HG03558 (cell line): Measurements from ENCODE around the gene CDH16.
A peak's percentile ranks its signal among the peaks of the same experiment; 100 is the strongest.
"Not testable (repeated sequence)": the region's sequence is repeated elsewhere in the genome, so short reads cannot be mapped to it uniquely, and the experiment has no call there.

Experiments
- ATAC-seq: cut with Tn5 transposase; IDR thresholded peaks from one replicate; pipeline ENCODE4 v1.9.1; 2021; ENCODE audit warnings: moderate number of reproducible peaks; ENCODE audit not compliant: unreplicated experiment; ENCODE audit errors: extremely low read depth

CDH16 gene

DNA sequence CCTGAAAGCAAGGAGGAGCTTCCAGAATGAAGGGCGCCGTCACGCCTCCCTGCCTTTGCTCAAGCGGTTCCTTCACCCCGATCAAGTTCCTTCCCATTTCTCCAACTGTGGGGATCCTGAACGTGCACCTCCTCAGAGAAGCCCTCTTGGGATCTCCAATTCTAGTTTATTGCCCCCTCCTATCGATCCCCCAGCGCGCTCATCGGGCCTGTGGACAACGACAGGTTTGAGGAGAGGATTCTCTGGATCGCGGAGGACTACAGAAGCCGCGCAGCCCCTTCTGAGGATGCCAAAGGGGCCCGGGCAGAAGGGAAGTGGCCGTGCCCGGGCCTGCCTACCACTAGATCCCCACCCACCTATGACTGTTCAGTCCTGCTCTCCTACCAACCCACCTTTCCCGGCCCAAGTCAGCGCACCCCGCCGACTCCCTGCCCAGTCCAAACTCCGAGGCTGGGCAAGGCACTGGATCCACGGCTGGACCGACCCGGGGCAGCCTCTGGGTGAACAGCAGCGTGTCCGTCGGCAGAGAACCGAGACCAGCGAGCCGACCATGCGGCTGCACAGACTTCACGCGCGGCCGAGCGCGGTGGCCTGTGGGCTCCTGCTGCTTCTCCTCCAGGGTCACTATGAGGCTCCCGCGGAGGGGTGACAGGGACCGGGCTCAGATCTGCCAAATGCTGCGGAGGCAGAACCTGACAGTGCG is 29.6 kb upstream of the CDH16 start:
- ATAC-seq, result no peak

DNA sequence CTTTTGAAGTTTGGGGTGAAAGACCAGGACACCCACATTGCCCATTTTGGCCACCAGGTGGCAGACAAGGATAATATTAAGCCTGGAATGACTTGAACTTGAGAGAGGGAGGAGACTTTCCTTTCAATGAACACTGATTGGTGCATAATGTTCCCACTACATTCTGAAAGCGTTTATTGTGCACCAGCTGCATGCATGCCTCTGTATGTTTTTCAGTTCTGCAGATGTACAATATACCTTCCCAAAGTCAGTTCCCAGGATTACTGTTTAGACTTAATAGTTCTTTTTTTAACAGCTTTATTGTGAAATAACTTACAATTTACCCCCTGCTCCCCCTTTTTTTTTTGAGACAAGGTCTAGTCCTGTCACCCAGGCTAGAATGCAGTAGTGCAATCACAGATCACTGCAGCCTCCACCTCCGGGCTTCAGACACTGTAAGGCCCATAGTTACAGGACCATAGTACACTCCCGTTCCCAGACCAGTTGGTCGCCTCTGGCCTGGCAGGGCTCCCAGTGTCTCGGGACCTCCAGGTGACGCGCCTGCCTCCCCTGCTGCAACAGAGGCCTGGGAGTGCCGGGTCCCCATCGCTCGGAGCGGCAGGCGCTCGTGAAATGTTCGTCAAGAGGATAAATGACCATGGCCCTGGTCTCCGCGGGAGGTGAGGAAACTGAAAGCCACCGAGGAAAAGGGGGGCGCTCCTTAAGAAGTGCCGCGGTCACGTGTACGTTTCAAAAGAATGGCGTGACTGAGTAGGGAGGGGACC is 28.8 kb upstream of the CDH16 start:
- ATAC-seq, result no peak

DNA sequence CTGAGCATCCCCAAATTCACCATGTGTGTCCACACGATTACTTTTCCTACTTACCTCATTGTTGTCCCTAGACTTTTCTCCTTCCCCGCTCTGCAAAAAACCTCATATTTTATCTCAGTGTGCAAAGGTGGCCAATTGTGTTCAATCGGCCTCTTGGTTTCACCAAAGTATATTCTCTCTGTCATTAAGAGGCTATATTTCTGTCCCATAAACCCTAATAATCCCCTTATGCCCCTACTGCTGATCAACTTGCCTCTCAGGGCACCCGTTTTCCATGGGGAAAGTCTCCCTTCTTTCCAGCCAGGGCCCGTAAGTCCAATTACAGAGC is 28.3 kb upstream of the CDH16 start:
- ATAC-seq, result no peak

DNA sequence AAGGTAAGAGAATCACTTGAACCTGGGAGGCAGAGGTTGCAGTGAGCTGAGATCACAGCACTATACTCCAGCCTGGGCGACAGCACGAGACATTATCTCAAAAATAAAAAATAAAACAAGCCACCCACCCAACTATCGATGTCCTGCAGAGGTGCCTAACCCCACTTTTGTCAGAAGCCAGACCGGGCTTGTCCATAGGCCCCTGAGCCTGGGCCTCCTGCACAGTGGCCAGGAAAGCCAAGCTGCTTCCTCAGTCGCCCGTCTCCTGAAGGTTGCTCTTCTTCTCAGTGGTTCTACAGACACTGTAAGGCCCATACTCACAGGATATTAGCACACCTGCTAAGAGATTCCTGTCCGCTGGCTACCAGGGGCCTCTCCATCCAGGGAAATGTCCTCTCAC is 27.9 kb upstream of the CDH16 start:
- no peak for ATAC-seq

DNA sequence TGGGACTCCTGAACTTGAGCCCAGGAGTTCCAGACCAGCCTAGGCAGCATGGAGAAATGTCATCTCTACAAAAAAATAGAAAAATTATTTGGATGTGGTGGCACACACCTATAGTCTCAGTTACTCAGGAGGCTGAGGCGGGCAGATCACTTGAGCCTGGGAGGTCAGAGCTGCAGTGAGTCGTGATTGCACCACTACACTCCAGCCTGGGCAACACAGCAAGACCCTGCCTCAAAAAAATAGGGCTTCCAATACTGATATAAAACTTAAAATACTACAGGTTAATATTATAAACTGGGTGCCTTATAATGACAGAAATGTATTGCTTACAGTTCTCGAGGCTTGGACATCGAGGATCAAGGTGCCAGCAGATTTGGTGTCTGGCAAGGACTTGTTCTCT is 27.3 kb upstream of the CDH16 start:
- no peak for ATAC-seq

DNA sequence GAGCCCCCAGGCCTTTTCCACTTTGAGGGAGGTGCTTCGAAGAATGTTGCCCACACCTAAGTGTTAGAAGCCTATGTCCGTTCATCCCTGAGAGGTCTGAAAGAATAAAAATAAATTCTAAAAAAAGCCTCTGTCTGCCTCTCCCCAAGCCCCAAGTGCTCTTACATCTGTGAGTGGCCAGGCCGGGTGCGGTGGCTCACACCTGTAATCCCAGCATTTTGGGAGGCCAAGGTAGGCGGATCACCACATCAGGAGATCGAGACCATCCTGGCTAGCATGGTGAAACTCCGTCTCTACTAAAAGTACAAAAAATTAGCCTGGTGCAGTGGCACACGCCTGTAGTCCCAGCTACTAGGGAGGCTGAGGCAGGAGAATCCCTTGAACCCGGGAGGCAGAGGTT is 26.3 kb upstream of the CDH16 start:
- not testable (repeated sequence) for ATAC-seq

DNA sequence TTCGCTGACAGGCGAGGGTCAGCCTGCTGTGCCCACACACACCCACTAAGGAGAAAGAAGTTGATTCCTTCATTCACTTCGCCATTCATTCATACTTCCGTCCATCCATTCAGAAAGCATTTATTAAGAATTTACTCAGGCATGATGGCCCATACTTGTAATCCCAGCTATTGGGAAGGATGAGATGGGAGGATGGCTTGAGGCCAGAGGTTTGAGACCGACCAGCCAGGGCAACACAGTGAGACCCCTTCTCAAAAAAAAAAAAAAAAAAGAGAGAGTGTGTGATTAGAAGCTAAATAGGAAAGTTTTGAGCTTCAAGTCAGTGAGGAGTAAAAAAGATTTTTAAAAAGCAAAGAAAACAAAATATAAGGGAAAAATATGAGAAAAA is 25.4 kb upstream of the CDH16 start:
- ATAC-seq, result no peak

DNA sequence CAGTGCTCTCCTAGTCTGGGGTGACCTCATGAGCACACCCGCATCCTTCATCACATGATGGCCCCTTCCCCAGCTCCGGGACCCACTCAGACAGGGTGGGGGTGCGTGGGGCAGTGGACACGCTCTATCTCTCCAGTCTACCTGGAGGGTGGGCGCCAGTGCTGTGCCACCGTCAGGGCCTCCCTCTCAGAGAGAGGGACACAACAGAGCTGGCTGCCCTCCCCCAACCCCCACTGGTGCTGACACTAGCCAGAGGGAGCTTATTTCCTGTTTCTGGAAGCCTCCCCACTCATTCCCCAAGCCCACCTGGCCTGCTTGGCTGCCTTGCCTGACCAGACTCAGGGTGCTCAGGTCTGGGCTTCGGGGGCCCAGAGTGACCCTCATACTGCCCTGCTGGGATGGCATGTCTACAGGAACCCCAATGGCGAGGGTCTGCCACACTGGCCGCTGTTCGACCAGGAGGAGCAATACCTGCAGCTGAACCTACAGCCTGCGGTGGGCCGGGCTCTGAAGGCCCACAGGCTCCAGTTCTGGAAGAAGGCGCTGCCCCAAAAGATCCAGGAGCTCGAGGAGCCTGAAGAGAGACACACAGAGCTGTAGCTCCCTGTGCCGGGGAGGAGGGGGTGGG is 24.9 kb upstream of the CDH16 start:
- ATAC-seq, result no peak

DNA sequence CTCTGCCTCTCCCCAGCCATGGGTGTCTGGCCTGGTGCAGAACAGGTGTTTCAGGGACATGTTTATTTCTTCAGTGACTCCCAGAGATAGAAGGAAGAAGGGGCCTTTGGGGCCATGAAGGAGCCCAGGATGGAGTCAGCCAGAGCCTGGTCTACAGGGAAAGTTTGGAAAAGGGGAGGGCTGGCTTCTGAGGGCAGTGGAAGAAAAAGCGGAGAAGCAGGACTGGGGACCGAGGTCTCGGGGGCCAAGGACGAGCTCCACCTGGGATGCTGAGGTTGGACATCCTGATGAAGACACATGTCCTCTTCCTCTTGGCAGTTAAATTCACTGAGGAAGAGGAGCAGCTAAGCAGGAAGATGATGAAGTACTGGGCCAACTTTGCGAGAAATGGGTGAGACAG is 24.3 kb upstream of the CDH16 start:
- ATAC-seq, result no peak

DNA sequence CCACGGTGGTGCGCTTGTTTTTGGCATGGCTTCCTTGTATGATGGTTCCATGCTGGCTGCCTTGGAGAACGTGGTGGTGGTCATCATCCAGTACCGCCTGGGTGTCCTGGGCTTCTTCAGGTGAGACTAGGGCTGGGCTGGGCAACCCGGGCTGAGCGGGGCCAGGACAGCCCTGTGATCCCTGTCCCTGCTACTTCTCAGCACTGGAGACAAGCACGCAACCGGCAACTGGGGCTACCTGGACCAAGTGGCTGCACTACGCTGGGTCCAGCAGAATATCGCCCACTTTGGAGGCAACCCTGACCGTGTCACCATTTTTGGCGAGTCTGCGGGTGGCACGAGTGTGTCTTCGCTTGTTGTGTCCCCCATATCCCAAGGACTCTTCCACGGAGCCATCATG is 21.6 kb upstream of the CDH16 start:
- no peak for ATAC-seq

DNA sequence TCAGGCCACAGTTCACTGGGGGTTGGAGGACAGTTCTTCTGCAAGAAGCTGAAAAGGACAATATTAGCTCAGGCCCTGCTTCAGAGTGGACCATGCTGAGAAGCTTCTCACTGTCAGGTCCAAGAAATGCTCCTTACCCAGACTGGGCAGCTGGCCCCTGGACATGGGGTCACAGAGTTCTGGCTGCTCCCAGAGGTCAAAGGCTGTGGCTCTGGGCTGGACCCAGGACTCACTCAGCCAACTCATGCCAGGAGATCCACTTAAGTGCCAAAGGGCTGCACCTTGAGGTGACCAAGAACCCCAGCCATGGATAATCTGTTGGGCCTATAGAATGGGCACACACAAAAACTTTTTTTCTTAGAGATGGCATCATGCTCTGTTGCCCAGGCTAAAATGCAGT is 20.7 kb upstream of the CDH16 start:
- no peak for ATAC-seq

DNA sequence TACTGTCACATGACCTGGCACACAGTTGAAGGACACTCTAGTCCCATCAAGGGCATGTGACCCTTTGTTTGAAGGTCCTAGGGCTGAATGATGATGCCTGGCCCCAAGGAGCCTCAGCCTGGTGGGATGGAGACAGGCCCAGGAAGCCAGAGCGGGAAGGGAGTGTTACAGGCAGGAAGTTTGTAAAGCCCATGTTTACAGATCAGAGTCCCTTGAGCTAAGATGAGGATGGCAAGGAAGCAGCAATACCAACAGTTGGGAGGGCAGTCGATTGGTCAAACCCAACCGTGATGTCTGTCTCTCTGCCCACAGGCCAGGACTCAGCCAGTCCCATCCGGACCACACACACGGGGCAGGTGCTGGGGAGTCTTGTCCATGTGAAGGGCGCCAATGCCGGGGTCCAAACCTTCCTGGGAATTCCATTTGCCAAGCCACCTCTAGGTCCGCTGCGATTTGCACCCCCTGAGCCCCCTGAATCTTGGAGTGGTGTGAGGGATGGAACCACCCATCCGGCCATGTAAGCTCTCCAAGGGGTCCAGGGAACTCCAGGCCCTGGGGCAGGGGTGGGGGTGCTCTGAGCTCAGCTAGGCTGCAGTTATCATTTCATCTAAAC is 19.1 kb upstream of the CDH16 start:
- no peak for ATAC-seq

DNA sequence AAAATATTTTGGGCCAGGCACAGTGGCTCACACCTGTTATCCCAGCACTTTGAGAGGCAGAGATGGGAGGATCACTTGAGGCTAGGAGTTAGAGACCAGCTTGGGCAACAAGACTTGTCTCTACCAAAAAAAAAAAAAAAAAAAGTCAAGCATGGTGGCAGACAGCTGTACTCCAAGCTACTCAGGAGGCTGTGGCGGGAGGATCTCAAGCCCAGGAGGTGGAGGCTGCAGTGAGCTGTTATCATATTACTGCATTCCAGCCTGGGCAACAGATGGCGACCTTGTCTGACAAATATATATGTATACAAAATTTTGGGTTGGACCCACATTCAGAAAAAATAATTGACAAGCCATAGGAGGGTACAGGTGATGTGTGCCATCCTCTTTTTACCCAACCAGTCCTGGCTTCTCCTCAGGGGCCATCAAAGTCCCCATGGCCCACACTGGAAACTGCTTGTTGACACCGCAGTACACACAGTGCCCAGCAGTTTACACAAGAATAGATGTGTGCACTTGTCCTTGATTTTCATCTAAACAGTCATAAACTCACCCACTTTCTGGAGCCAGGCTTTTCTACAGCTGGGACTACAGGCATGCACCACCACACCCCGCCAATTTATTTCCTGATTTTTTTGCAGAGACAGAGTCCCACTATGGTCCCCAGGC is 18.3 kb upstream of the CDH16 start:
- no peak for ATAC-seq

DNA sequence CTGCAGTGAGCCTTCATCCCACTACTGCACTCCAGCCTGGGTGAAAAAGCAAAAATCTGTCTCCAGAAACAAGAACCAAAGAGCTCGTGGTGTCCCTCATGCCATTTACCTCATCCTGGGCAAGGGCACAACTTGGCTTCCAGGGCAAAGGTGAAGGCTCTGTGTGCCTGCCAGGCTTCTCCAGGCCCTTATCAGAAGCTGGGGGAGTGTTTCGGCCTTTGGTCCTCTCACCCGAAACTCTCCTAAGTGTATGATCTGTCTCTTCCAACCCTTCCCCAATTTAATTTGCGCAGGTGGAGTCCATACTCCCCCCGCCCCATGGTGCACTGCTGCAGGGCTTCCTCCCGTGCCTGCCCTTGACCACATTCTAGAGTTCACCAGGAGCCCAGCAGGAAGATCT is 17.8 kb upstream of the CDH16 start:
- ATAC-seq, result no peak

DNA sequence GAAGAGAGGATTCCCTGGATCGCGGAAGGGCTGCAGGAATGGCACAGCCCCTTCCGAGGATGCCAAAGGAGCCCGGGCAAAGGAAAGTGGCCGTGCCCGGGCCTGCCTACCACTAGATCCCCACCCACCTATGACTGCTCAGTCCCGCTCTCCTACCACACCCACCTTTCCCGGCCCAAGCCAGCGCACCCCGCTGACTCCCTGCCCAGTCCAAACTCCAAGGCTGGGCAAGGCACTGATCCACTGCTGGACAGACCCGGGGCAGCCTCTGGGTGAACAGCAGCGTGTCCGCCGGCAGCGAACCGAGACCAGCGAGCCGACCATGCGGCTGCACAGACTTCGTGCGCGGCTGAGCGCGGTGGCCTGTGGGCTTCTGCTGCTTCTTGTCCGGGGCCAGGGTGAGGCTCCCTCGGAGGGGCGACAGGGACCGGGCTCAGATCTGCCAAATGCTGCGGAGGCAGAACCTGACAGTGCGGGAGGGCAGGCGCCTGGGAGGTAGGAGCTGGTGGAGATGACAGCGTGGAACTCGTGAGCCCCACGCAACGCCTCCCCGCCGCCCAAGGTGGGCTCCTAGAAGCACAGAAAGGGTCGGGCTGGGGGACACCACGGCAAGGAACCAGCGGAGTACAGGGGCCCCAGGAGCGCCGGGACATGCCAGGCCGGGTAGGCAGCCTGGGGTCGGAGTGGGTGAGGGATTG is 16.8 kb upstream of the CDH16 start, which contains the start of gene CES2:
TSS of gene CES2 (plus strand) at position 203 of the 698 bp plus-strand sequence. CDS start at position 323, 120 bp downstream.
- ATAC-seq, result no peak

DNA sequence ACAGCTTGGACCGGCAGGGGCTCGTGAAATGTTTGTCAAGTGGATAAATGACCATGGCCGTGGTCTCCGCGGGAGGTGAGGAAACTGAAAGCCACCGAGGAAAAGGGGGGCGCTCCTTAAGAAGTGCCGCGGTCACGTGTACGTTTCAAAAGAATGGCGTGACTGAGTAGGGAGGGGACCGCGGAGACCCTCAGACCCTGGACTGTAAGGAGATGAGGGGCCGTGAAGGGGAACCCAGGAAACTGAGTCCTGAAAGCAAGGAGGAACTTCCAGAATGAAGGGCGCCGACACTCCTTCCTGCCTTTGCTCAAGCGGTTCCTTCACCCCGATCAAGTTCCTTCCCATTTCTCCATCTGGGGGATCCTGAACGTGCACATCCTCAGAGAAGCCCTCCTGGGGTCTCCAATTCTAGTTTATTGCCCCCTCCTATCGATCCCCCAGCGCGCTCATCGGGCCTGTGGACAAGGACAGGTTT is 16.2 kb upstream of the CDH16 start:
- ATAC-seq, result not testable (repeated sequence)

DNA sequence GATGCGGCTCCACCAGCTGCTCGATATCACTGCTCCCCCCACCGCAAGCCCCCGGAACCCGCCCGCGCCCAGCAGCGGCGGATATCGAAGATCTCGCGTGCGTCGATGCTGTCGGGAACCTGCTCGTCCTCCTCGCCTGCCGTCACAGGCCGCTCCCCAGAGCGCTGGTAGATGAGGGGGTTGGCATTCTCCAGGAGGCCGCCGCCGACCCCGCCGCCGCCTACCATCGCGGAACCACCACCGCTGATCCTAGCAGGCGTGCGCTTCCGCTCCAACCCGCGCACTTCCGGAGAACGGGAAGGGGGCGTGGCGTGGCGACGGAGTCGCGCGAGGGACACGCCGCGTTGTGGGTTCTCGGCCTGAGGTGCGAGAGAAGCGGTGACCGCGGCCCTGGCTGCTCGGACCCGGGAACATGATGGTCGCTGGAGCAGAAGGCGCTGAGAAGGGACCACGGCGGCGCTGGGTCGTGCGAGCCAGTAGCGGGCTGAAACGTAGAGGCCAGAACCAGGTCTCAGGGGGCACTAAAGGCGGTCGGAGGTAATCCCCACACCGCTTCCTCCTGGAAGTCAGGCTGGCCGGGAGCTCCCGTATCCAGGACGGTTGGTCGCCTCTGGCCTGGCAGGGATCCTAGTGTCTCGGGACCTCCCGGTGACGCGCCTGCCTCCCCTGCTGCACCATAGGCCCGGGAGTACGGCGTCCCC is 15.6 kb upstream of the CDH16 start, which contains the start of gene CIAO2B:
TSS of gene CIAO2B (minus strand) at position 265 of the 701 bp plus-strand sequence. CDS start at position 227, 38 bp downstream.
- peak; percentile 50 for ATAC-seq

DNA sequence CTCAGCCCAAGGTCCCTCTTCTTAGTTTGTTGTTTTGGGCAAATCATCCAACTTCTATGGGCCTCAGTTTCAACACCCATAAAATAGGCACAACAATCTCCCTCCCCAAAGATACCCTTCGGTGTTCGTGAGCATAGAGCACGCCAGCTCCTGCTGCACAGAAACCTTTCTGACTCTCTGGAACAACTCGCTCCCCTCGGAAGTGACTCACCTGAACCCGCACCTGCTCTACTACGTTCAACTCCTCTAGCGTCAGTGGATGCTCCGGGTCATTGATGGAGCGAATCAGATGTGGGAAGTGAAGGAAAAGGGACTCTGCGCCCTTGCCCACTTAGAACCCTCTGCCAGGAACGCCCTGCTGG is 15.1 kb upstream of the CDH16 start:
- no peak for ATAC-seq

DNA sequence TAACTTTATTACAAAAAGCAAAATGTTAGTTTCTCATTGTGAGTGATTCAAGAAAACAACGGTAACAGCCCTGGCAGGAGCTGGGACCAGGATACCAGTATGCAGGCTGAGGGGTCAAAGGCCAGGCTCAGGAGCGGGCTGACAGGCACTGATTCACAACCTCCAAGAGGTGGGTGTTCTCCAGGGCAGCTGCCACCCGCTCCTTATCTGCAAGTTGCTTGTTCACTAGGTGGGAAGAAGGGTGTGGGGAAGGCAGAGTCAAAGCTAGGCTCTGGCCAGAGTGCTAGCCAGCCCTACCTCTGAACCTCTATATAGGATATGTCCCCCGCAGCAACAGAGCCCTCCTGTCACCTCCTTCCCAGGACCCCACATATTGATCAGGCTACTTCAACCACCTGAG is 13.4 kb upstream of the CDH16 start:
- ATAC-seq, result no peak
